Endodermal cell (in vitro differentiated cells): Measurements from ENCODE around the gene UCP2. TPM values are rescaled to one million over a fixed set of nuclear protein-coding genes. Genes with fewer than 3 reads are reported as not detected.

Experiments used
- DNase-seq: peaks from one replicate; pipeline ENCODE4 v3.0.0-alpha.2; 2017
- H3K27ac ChIP-seq: 2 replicates; pipeline ENCODE4 v1.5.1; 2013; ENCODE audit warnings: mild to moderate bottlenecking, low read depth, low read length, moderate library complexity
- H3K27me3 ChIP-seq: 2 replicates; pipeline ENCODE4 v1.6.1; 2013; ENCODE audit warnings: mild to moderate bottlenecking, low read length, moderate library complexity; ENCODE audit not compliant: insufficient read depth, control insufficient read depth, poor library complexity, severe bottlenecking
- H3K36me3 ChIP-seq: 2 replicates; pipeline ENCODE4 v1.7.0; 2013; ENCODE audit warnings: mild to moderate bottlenecking, low read length, moderate library complexity; ENCODE audit not compliant: control insufficient read depth, insufficient read depth
- H3K4me1 ChIP-seq: one replicate; pipeline ENCODE4 v1.7.0; 2013; ENCODE audit warnings: low read length; ENCODE audit not compliant: control insufficient read depth, insufficient read depth
- H3K4me3 ChIP-seq: 2 replicates; pipeline ENCODE4 v1.5.1; 2013; ENCODE audit warnings: mild to moderate bottlenecking, low read length, moderate library complexity
- H3K9ac ChIP-seq: 2 replicates; pipeline ENCODE4 v1.6.1; 2013; ENCODE audit warnings: mild to moderate bottlenecking, low read length, moderate library complexity; ENCODE audit not compliant: poor library complexity, severe bottlenecking; ENCODE audit errors: extremely low read depth
- H3K9me3 ChIP-seq: 2 replicates; pipeline ENCODE4 v1.6.1; 2013; ENCODE audit warnings: mild to moderate bottlenecking, low read length, moderate library complexity; ENCODE audit not compliant: control insufficient read depth
- H3K27ac Mint-ChIP-seq: 2 replicates; pipeline ENCODE4 v1.8.0; 2020; ENCODE audit warnings: mixed read lengths
- H3K27me3 Mint-ChIP-seq: 2 replicates; pipeline ENCODE4 v1.8.0; 2021; ENCODE audit warnings: mild to moderate bottlenecking, mixed read lengths; ENCODE audit not compliant: insufficient read depth
- H3K36me3 Mint-ChIP-seq: 2 replicates; pipeline ENCODE4 v1.8.0; 2020; ENCODE audit warnings: low read depth, mixed read lengths
- H3K4me1 Mint-ChIP-seq: 2 replicates; pipeline ENCODE4 v1.8.0; 2020; ENCODE audit warnings: mixed read lengths
- H3K4me3 Mint-ChIP-seq: 2 replicates; pipeline ENCODE4 v1.8.0; 2020; ENCODE audit warnings: mild to moderate bottlenecking, moderate library complexity, mixed read lengths
- H3K9me3 Mint-ChIP-seq: 2 replicates; pipeline ENCODE4 v1.8.0; 2020; ENCODE audit warnings: mild to moderate bottlenecking, mixed read lengths
- CTCF ChIP-seq: fragments of 200-600 bp; sonication (generic); conservative IDR thresholded peaks from 2 replicates; pipeline ENCODE4 v1.5.0; 2021; ENCODE audit warnings: antibody characterized with exemption, mild to moderate bottlenecking
- WGBS, 2 experiments: methylation state at CpG; one replicate each; pipeline versions ENCODE4 v1.1.5 to v1.1.7; 2013; ENCODE audit warnings: missing lambda C conversion rate in 2 of 2, mixed read lengths in 1 of 2; ENCODE audit not compliant: insufficient coverage in 1 of 2, insufficient read length in 1 of 2; 5-methylcytosine and 5-hydroxymethylcytosine counted together
- total RNA-seq, 2 donors: library from RNA; stranded (reverse); fragmentation: NEBNext Ultra II Directional in 1 of 2; extraction: Animal tissue kit (Norgen Biotek cat#: 25700) in 1 of 2; gene quantifications; 2 replicates in 1 of 2; 3 replicates in 1 of 2; pipeline ENCODE4 v1.2.1, GENCODE V29; 2021

UCP2 gene
- total RNA-seq, 2 donors from 2014 or later = 140 to 202 TPM

- Histone ChIP-seq H3K36me3 (no peaks in the 10 kb centered on the region), H3K27me3 (no peaks in the 10 kb centered on the region), H3K4me1 (no peaks in the 10 kb centered on the region), H3K4me3 (no peak overlapping the region), H3K9ac (no peak overlapping the region), H3K27ac (no peak overlapping the region), H3K9me3 (no peaks in the 10 kb centered on the region)
- no peak for DNase-seq
- Mint-ChIP-seq H3K36me3 (peaks cover 11% of the 10 kb centered on the region), H3K27ac (no peak overlapping the region), H3K4me1 (peaks cover 5% of the 10 kb centered on the region), H3K27me3 (no peaks in the 10 kb centered on the region), H3K9me3 (no peaks in the 10 kb centered on the region), H3K4me3 (no peak overlapping the region)
- 94 to 100% methylated on average over 4 to 7 of the region's 7 CpGs for WGBS, 2 experiments
- no peak for TF ChIP-seq CTCF
Measured at GRCh38 chr11:74025467-74026166, 43.0 kb upstream of the UCP2 start.

GRCh38 chr11:74024261-74025029 is 41.8 kb upstream of the UCP2 start:
- Histone ChIP-seq H3K4me1 (no peaks in the 10 kb centered on the region), H3K9ac (no peak overlapping the region), H3K4me3 (no peak overlapping the region), H3K27me3 (no peaks in the 10 kb centered on the region), H3K27ac (no peak overlapping the region), H3K9me3 (no peaks in the 10 kb centered on the region), H3K36me3 (no peaks in the 10 kb centered on the region)
- TF ChIP-seq CTCF = no peak
- Mint-ChIP-seq H3K9me3 (no peaks in the 10 kb centered on the region), H3K4me3 (no peak overlapping the region), H3K4me1 (peaks cover 5% of the 10 kb centered on the region), H3K27ac (no peak overlapping the region), H3K27me3 (no peaks in the 10 kb centered on the region), H3K36me3 (peaks cover 11% of the 10 kb centered on the region)
- WGBS, 2 experiments = 94 to 100% methylated on average over 2 of the region's 2 CpGs
- no peak for DNase-seq

DNA sequence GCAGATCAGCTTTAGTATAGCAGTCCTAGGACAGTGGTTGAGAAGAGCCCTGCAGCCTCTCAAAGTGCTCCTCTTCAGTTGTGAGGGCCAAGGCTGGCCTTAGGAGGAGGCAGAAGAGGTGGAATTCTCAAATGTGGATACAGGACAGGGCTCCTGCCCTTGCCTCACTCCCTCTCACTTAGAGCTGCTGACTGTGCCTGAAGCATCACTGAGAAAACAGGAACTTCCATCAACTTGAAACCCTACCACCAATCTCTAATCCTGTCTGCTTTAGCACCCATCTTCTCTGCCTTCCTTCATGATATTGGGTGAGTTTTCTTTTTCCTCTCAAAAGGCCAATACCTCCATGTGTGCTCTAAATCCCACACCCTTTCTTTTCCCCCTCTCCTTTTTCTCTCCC is 40.6 kb upstream of the UCP2 start:
- Mint-ChIP-seq H3K9me3 (no peaks in the 10 kb centered on the region), H3K36me3 (peaks cover 11% of the 10 kb centered on the region), H3K27me3 (no peaks in the 10 kb centered on the region), H3K4me3 (no peak overlapping the region), H3K27ac (no peak overlapping the region), H3K4me1 (peaks cover 5% of the 10 kb centered on the region)
- H3K4me1 ChIP-seq = no peaks in the 10 kb centered on the region
- H3K9me3 ChIP-seq = no peaks in the 10 kb centered on the region
- no peak overlapping the region for H3K4me3 ChIP-seq
- H3K9ac ChIP-seq = no peak overlapping the region
- no peaks in the 10 kb centered on the region for H3K36me3 ChIP-seq
- no peak overlapping the region for H3K27ac ChIP-seq
- no peak for TF ChIP-seq CTCF
- H3K27me3 ChIP-seq = no peaks in the 10 kb centered on the region
- no peak for DNase-seq
